ENCODE data around the gene STOML1.

STOML1 gene

DNA sequence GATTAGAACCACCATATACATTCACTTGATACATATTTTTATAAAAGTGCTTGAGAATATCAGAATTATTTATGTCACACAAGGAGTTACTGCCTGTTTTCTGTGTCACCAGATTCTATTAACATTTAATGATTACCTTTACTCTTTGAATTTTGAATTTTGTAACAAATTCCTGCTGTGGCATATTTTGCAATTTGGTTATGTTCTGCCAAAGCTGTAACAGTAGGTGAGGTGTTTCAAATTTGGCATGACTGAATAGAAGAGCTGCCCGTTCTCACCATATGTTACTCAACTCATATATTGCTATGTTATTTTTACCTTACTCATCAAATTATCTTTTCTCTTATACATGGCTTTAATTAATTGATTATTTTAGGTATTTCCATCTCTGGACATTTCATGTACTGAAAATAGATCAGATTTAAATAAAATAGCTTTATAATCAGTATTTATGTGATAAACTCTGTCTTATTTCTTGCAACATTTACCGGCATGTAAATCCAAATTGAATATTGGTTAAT lies 21.3 kb upstream of the STOML1 start:
- no peak for DNase-seq

DNA sequence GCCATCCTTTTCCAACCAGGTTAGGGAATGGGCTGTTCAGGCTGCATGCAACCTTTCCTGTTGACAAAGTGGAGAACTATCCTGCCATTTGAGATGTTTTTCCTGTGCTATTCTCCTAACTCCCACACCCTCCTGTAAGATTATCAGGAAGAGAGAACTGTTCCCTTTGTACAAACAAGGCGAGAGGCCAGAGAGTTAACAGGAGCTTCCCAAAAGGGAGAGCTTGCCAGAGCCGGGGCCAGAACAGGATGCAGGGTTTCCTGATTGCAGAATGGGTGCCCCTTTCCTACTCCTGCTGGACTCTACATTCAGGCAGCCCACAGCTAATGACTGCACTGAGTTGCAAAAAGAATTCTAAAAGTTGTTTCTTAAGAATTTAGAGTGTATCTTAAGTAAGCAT lies 19.5 kb upstream of the STOML1 start:
- no peak for DNase-seq

DNA sequence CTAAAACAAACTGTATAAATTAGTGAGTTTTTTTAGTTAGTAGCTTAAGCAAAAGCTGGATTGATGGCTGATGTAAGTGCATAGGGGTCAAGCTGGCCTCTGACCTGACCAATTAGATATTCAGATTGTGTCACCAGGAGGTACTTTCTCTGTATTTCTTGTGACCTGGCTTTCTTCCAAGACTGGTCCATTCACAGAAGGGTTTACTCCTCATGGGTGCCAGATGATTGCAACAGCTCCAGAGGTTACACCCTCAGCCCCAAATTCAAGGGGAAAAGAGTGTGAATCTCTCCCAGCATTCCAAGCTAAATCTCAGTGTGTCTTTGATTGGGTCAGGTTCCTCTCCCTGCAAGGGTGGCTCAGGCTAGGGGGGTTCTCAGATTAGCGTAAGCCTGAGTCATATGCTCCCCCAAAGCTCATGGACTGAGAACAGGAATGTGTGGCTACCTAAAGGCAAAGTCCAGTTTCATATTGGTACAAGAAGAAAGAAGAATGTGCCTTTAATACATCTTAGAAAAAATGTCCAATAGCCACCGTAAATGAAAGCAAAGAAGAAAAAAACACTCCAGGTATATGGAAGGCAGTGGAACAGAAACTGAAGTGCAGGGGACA lies 18.9 kb upstream of the STOML1 start:
- DNase-seq, result no peak

DNA sequence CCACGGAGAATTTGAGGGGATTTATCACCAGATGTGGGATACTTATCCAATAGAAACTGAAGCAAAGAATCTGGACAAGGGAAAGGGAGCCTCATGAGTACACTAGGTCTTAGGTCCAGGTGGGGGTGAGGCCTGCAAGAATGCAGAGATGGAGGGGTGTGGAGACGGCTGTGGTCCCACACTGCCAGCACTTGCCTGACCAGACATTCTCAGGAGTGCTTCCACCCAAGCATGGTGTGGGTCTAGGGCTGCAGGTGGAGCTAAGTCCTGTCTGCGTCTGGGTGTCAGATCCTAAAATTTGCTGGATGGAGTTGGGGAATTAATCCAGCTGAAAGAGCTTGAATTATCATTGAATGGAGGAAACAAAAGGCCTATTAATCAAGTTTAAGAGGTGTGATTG lies 16.8 kb upstream of the STOML1 start:
- DNase-seq, result no peak

DNA sequence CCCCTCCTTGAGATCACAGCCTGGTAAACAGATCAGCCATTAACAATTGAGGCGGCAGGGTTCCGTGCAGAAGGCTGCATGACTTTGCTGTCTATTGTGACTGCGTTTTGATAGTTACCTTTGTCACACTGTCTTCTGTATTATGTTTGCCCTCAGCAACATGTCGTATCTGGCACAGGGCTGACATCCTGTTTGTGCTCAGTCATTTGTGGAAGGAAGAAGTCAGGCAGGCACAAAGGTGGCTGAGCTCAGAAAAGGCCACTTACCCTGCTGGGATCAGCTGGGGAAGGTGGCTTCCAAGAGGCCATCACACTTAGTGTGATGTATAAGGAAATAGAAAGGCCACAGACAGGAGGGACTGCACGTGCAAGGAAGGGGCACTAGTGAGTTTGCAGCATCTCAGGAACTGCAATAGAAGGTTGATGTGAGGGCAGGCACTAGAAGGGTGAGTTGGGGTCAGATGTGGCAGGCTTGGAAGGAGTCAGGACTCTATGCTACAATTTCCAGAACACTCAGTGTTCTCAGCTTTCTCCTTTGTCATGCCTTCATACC lies 15.8 kb upstream of the STOML1 start:
- DNase-seq, result no peak

DNA sequence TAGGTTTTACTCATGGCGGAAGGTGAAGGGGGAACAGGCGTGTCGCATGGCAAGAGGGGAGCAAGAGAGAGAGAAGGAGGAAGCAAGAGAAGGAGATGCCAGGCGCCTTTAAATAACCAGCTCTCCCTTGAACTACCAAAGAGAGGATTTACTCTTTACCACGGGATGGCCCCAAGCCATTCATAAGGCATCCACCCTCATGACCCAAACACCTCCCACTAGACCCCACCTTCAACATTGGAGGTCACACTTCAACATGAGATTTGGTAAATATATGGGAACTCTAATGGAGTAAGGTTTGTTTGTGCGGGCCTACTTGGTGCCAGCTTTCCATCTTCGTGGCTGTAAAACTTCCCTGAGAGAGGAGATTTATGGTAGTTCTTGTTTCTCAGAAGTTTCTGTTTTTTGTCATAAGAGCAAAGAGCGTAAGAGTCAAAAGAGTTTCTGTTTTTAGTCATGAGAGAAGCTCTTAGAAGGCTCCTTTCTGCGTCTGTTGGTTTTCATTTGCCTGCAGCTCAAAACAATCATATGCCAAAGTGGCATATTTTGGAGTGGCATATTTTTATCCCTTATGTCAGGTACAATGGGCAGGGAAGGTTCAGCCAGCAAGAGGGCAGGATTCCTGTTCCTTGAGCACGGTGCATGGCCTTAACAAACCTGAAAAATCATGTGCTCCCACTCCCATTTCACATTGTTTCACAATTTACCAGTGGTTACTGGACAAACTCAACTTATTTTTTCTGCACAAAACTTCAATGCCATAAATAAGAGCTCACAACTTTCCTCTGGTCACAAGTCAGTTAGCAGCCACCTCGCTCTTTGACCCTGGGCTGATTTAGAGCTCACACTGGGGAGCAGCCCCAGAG lies 14.9 kb upstream of the STOML1 start:
- no peak for DNase-seq

DNA sequence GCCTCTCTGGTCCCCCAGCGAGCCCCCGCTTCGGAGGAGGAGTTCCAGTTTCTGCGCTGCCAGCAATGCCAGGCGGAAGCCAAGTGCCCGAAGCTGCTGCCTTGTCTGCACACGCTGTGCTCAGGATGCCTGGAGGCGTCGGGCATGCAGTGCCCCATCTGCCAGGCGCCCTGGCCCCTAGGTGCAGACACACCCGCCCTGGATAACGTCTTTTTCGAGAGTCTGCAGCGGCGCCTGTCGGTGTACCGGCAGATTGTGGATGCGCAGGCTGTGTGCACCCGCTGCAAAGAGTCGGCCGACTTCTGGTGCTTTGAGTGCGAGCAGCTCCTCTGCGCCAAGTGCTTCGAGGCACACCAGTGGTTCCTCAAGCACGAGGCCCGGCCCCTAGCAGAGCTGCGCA lies 5.9 kb upstream of the STOML1 start:
- no peak for DNase-seq

DNA sequence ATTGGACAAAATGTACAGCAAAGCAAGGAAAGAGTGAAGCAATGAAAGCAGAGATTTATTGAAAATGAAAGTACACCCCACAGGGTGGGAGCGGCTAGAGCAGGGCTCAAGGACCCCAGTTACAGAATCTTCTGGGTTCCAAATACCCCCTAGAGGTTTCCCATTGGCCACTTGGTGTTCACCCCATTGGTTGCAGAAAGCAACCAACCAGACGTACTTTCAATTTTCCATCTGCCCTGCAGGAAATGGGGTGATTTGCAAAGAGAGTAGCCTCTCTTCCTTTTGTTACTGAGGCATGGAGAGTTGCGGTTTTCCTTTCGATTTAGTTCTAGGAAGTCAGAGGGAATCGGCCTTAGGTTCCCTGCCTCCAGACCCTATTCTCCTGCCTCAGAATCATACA lies 4.8 kb upstream of the STOML1 start:
- no peak for DNase-seq

DNA sequence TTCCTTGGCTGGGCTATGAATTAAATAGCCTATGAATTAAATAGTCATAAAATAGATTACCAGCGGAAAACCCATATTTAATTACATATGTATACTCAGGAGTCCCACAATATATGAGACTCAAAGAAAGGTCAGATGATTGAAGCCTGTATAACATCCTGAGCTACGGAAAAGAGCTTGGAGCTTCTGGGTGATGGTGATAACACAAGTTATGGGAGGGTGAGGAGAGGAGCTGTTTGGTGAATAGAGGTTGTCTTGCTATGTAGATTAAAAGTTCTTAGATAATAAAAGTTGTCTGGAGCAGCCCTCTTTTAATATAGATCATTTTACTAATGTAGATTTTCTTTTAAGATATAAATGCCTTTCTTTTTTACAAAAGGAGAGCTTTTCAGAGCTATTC lies 4.2 kb upstream of the STOML1 start:
- no peak for DNase-seq

DNA sequence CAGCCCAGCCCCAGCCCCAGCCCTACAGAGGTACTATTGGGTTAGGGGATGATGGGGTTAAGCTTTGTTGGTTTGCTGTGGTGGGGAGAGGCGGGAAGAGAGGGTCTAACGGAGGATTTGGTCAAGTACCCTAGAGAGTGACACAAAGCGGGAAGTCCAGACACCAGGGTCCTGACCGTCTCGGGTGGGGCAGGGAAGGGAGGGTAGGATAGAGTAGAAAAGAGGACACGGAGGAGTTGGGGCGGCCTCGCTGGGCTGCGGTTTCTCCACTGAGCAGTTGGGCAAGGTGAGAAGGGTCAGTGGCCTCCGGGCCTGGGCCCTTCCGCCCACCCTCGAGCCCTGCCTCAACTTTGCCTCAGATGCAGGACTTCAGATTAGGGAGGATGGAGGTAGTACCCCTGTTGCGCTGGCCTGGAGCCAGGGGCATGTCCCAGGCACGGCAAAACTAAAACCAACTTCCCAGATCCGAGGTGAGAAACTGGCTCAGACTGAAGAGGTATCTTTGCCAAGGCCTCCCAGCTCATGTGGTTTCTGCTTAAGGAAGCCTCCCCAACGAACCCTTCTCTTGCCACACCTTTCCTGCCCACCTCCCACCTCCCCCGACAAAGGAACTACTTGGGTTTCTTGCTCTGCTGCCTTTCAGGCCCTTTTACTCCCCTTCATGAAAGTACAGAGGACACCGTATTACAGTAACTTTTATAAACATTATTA lies 3.0 kb upstream of the STOML1 start:
- DNase-seq, result no peak

DNA sequence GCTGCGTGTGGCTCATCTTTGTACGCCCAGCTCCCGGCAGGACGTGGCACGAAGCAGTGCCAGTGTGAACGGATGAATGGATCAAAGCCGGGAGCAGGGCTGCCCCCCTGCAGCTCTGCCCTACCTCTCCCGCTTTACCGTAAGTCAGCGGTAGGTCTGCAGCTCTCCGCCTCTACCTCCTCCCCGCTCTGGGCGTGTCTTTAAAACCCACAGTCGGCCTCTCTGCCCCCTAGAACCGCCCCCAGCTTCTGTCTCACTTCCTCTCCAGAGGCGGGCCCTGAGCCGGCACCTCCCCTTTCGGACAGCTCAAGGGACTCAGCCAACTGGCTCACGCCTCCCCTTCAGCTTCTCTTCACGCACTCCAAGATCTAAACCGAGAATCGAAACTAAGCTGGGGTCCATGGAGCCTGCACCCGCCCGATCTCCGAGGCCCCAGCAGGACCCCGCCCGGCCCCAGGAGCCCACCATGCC lies 2.4 kb upstream of the STOML1 start, which contains the start of gene PML:
Gene PML (plus strand): TSS at position 304 of the 471 bp plus-strand sequence. CDS start 97 bp downstream, at position 401.
- peak; percentile 89 for DNase-seq

DNA sequence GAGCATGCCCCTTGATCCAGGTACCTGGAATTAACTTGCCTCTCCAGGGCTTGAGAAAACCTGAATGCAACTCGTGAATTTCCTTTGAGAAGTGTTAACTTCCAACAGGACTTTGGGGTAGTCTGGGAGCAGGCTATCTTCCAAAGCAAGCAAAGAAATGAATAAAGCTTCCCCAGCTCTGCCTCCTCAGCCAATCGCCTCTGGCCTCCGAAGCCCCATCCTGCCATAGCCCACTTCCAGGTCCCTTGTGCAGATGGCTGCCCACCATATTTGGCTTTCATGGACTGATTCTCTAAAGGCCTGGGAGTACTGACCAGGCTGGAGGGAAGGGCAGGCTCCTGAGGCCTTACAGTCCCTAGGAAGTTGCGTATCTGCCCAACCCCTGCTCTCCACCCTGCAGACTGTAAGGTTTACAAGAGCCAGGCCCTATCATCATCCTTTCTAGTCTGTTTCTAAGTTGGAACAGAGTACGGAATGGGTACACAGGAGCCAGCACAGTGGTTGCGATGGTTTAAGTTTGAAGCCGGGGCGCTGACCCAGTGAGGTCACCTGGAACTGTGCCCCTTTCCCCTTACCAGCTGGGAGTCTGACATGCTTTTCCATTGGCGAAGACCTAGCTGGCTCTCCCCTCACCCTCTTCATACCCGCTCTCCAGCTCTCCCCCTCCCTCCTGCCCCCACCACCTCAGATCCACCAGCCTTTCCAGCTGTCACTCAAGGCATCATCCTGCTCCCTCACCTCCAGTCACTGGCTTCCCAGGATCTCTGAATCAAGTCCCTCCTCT lies 1.3 kb upstream of the STOML1 start:
- DNase-seq, result no peak

DNA sequence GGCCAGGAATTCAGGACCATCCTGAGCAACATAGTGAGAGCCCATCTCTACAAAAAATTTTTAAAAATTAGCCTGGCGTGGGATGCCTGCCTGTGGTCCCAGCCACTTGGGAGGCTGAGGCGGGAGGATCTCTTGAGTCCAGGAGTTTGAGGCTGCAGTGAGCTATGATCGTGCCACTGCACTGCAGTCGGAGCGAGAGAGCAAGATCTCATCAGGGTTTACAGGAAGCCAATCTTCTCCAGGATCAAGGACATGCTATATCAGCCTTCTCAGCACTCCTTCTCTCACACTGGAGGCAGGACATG lies 451 bp upstream of the STOML1 start:
- no peak for DNase-seq

DNA sequence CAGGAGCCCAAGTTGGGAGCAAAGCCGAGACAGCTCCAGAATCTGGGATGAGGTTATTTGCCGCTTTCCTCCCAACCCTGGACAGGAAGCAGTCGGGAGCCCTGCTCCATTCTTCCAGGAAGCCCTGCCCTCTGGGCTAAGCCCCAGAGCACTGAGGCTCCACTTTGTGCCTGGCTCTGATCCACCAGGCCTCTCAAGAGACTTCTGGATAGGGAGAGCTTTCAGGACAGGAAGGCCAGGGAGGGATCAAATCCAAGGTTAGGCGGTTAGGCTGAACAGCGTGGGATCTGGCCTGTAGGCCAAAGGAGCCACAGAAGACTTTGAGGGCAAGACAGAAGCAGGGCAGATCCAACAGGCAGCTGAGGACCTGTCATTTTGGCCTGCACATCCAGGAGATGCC lies 835 bp downstream of the STOML1 start:
- DNase-seq, result no peak

DNA sequence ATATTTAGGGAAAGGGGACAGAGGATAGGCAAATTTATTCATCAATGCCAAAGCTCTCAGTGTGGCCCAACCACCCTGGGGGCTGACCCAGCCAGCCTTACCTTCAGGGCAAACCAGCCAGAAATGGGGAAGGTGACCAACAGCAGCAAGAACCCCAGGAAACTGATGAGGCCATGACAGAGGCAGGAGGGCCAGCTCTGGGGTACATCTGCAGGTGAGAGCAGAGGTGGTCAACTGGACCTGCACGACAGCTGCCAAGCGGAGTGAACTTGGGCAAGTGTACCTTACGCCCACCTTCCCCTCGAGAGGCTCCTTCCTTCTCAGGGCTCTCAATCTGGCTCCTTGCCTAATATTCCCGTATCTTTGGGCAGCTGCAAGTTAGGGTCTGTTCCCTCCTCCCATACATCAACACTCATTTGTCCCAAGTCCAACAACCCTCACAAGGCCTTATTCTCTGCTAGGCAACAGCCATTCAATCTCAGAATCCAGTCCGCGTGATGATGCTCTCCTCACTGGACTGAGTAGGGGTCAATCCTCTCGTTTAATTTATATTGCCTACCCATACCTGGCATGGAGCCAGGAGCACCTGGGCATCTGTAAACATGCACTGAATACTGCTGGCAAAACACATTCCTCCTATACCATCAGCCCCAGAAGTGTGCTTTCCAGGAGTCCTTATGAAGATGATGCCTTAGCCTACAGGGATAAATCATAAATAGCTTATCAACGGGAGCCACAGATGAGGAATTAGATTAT lies 1.7 kb downstream of the STOML1 start:
- DNase-seq, result no peak

DNA sequence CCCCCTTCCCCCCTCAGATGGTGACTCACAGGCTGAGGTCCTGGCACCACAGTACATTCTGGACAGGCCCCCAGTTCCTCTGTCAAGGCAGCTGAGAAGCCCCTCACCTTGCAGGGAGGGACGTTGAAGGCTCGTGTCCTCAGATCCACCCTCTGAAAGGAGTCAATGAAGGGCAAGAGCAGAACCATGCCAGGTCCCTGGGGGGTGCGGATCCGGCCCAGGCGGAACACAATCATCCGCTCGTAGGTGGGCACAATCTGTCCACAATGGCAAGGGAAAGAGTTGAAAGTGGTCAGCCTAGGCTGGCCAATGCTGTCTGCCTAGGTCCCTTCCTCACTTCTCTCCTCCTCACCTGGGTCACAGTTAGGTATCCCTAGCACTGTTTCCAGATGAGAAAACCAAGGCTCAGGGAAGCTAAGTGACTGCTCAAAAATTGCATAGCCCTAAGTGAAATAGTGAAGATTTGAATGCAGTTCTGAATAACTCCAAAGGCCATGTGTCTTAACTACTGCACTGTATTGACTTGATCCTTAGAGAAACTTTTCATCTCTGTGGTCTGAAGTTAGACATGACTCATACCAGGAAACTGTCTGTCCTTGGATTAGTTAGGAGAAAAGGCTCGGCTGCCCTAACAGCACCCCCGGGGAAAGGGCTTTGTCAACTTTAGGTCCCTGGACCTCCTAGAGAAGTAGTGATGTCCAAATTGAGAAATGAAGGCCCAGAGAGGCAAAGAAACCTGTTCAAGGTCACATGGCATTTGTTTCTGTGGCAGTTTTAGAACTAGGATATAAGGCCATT lies 2.9 kb downstream of the STOML1 start:
- no peak for DNase-seq

DNA sequence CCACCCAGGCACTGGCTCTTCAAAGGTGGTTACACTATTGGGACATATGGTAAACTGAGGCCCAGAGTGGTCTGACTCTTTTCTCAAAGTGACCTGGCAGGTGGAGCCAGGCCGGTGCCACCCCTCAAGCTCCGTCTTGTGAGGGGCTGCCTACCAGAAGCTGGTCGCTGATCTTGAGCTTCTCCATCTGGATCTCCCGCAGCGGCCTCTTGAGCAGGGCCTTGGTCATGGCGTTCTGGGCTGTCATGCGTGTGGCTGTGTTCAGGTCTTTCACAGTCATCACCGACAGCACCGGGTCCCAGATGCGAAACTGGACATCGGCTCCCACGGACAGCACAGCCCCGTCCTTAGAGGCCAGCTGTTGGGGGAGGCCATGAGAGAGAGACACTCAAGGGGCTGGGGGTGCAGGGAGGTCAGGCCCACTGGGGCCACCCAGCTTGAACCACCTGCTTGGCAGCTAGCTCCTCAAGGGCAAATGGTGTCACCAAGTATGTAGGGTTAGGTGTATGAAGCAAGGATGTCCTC lies 3.6 kb downstream of the STOML1 start:
- DNase-seq, result no peak

DNA sequence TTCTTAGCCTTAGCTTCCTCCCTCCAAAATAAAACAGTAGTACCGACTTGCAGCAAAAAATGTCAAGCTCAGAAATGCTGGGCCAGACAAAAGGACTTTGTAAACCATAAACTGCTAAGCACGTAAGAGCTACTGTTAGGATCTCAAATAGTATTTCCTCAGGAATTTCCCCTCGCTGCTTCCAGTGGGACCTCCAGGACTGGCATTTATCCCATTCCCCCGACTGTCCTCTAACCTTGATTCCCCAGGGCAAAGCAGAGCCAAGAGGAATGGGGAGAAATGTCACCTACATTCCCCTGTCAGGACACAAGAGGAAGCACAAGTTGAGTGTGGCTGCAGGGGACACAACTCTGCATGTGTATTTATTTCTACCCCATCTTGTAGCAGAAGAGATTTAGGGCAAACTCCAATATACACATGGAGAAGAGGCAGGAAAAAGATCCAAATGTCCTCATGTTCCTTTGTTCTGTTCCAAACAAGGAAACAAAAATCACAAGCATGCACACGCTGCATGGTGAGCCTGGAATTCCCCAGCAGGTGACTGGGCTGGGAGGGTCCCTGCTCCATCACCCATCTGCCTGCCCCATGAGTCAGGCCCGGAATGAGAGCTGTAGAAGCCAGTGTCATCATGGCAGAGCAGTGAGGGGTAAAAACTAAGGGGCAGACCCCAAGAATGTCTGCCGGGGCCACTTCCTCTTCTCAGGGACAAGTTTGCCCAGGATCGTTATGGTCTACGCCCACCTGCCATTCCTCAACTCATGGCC lies 4.2 kb downstream of the STOML1 start:
- DNase-seq, result no peak

DNA sequence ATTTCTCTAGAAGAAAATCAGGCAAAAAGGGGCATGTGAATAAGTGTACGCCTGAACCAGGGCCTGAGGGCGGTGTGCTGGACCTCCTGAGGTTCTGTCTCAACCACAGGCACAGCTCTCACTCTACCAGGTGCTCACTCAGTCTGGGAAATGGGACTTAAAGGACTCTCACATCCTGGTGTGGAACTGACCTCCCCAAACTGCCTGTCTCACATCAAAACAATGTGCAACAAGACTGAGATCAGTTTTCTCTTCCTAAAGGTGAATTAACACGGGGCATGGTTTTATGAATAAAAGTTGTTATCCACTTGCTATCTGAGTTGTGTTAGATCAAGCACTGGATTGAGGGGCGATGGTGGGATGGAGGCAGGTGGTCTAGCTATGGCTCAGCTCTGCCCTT lies 4.8 kb downstream of the STOML1 start:
- DNase-seq, result no peak

DNA sequence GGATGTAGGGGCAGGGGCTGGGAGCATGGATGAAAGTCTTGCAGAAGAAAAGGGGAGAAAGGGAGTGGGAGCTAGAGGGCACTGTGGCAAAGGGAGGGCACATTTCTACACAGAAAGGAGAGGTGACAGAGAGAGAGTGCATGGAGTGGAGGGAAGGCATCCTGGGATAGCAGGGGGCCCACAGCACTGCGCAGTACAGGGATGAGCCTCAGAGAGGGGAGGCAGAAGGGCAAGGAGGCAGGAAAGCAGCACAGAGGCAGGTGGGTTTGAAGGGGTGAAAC lies 5.4 kb downstream of the STOML1 start:
- DNase-seq, result no peak
